HG02798 (cell line): ENCODE data around the gene ELMOD1.

ENCODE experiments used
- ATAC-seq: cut with Tn5 transposase; IDR thresholded peaks from one replicate; pipeline ENCODE4 v1.9.1; 2021; ENCODE audit warnings: mild to moderate bottlenecking; ENCODE audit not compliant: unreplicated experiment, poor library complexity

Gene ELMOD1

GRCh38 chr11:107711861-107712755, 121.2 kb downstream of the ELMOD1 start, which contains the start of gene SLN:
Gene SLN (minus strand): TSS chr11:107712056.
- ATAC-seq = no peak

- ATAC-seq = no peak
These were observed 122.1 kb downstream of the ELMOD1 start for GRCh38 chr11:107713009-107713408.
